Measurements from ENCODE around the gene NDRG4. TPM values are rescaled to one million over a fixed set of nuclear protein-coding genes. Genes with fewer than 3 reads are reported as not detected.

Gene NDRG4
- total RNA-seq, 2 donors from 2014 or later, result 81.9 to 95.9 TPM

DNA sequence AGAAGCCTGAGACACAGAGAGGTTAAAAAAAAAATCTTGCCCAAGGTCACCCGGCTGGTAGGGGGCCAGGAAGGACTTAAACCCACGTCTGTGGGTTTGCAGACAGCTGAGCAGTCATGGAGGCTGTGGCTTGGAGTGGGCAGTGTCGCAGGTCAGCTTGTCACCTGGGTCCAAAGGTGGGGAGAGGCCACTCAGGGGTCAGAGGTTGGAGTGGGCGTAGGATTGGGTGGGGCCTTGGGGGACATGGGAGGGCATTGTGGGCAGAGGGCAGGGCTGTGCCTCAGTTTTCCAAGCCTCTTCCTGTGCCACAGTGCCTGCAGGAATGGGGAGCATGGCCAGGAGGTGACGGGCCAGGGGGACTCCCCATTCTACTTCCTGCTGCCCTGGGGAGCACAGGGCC, 2.0 kb upstream of the NDRG4 start:
- 70 to 88% methylated on average over 2 to 5 of the region's 5 CpGs for WGBS, 2 experiments (ENCODE audit: insufficient coverage in 1 of 2, insufficient read length in 1 of 2)
- Histone ChIP-seq H3K4me1 (ENCODE audit: control insufficient read depth, insufficient read depth, low read length) (peaks cover 12% of the 10 kb centered on the region), H3K4me3 (ENCODE audit: low read length) (no peak overlapping the region), H3K27ac (ENCODE audit: low read depth, low read length) (no peak overlapping the region), H3K9me3 (ENCODE audit: control insufficient read depth, low read length) (no peaks in the 10 kb centered on the region), H3K36me3 (ENCODE audit: control insufficient read depth, insufficient read depth, low read length) (peaks cover 16% of the 10 kb centered on the region), H3K9ac (ENCODE audit: extremely low read depth, low read length, poor library complexity, severe bottlenecking) (no peak overlapping the region), H3K27me3 (ENCODE audit: control insufficient read depth, insufficient read depth, low read length, poor library complexity, severe bottlenecking) (no peaks in the 10 kb centered on the region)
- TF ChIP-seq, protein P1, sequence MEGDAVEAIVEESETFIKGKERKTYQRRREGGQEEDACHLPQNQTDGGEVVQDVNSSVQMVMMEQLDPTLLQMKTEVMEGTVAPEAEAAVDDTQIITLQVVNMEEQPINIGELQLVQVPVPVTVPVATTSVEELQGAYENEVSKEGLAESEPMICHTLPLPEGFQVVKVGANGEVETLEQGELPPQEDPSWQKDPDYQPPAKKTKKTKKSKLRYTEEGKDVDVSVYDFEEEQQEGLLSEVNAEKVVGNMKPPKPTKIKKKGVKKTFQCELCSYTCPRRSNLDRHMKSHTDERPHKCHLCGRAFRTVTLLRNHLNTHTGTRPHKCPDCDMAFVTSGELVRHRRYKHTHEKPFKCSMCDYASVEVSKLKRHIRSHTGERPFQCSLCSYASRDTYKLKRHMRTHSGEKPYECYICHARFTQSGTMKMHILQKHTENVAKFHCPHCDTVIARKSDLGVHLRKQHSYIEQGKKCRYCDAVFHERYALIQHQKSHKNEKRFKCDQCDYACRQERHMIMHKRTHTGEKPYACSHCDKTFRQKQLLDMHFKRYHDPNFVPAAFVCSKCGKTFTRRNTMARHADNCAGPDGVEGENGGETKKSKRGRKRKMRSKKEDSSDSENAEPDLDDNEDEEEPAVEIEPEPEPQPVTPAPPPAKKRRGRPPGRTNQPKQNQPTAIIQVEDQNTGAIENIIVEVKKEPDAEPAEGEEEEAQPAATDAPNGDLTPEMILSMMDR (conservative IDR thresholded peaks at IDR 0.05), result no peak
- no peaks in the 10 kb centered on the region for H3K9me3 Mint-ChIP-seq
- H3K4me1 Mint-ChIP-seq, result peaks cover 8% of the 10 kb centered on the region
- H3K27ac Mint-ChIP-seq, result no peak overlapping the region
- no peak overlapping the region for H3K4me3 Mint-ChIP-seq
- DNase-seq, result peak; percentile 35
- H3K36me3 Mint-ChIP-seq (ENCODE audit: low read depth), result peaks cover 14% of the 10 kb centered on the region
- no peaks in the 10 kb centered on the region for H3K27me3 Mint-ChIP-seq (ENCODE audit: insufficient read depth)

DNA sequence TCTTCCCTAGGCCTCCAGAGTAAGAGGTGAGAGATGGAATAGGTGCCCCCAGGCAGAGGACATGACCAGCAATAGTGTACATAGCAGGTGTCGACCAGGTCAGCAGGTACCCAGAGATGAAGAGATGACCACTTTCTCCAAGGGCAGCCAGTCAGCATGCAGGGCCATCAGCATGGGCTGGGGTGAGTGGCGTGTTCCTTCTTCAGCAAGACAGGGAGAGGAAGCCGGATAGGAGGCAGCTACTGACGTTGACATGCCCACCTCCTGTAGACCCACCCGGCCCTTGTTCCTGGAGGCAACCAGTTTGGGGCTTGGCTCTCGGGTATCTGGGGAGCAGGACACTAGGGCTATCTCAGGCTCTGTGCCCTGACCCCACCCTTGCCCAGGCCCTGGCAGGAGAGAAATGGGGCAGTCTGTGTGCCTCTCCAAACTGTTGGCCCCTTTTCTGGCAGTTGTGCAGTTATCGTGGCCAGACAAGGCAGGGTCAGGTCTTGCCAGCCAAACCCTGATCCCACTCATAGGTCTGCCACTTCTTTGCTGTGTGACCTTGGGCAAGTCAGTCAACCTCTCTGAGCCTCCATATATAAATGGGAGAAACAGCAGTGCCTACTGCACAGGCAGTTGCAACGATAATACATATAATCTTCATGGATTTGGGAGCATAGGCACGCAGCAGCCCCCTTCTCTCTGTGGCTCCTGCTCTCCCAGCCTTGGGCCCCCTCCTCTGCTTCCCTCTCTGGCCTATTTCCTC, 1.4 kb upstream of the NDRG4 start:
- H3K4me1 Mint-ChIP-seq, result peaks cover 8% of the 10 kb centered on the region
- H3K27ac Mint-ChIP-seq, result peak overlapping the region; percentile 35
- Histone ChIP-seq H3K27me3 (ENCODE audit: control insufficient read depth, insufficient read depth, low read length, poor library complexity, severe bottlenecking) (no peaks in the 10 kb centered on the region), H3K36me3 (ENCODE audit: control insufficient read depth, insufficient read depth, low read length) (peaks cover 16% of the 10 kb centered on the region), H3K4me3 (ENCODE audit: low read length) (no peak overlapping the region), H3K4me1 (ENCODE audit: control insufficient read depth, insufficient read depth, low read length) (peaks cover 12% of the 10 kb centered on the region), H3K27ac (ENCODE audit: low read depth, low read length) (no peak overlapping the region), H3K9ac (ENCODE audit: extremely low read depth, low read length, poor library complexity, severe bottlenecking) (no peak overlapping the region), H3K9me3 (ENCODE audit: control insufficient read depth, low read length) (no peaks in the 10 kb centered on the region)
- TF ChIP-seq, protein P1 (conservative IDR thresholded peaks at IDR 0.05), result no peak
- no peaks in the 10 kb centered on the region for H3K9me3 Mint-ChIP-seq
- peaks cover 16% of the 10 kb centered on the region for H3K36me3 Mint-ChIP-seq (ENCODE audit: low read depth)
- peak; percentile 43 for DNase-seq
- 81 to 83% methylated on average over 9 of the region's 9 CpGs for WGBS, 2 experiments (ENCODE audit: insufficient coverage in 1 of 2, insufficient read length in 1 of 2)
- H3K27me3 Mint-ChIP-seq (ENCODE audit: insufficient read depth), result no peaks in the 10 kb centered on the region
- no peak overlapping the region for H3K4me3 Mint-ChIP-seq

DNA sequence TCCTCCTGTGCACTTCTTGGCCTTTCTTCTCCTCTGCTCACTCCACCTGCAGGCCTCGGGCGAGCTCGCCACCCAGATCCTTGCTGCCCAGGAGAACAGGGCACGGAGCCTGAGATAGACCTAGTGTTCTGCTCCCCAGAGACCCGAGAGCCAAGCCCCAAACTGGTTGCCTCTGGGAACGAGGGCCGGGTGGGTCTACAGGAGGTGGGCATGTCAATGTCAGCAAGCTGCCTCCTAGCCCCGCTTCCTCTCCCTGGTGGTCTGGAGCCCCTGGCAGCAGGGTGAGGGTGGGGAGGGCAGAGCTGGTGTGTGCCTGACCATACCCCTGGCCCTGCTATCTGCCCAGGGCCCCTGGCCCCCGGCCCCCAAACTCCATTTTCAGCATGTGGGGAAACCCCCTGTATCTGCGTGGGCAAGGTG, 841 bp upstream of the NDRG4 start:
- Mint-ChIP-seq H3K4me1 (peaks cover 8% of the 10 kb centered on the region), H3K36me3 (ENCODE audit: low read depth) (peaks cover 14% of the 10 kb centered on the region), H3K4me3 (no peak overlapping the region), H3K9me3 (no peaks in the 10 kb centered on the region), H3K27ac (peak overlapping the region; percentile 35), H3K27me3 (ENCODE audit: insufficient read depth) (no peaks in the 10 kb centered on the region)
- Histone ChIP-seq H3K4me1 (ENCODE audit: control insufficient read depth, insufficient read depth, low read length) (peaks cover 12% of the 10 kb centered on the region), H3K27me3 (ENCODE audit: control insufficient read depth, insufficient read depth, low read length, poor library complexity, severe bottlenecking) (no peaks in the 10 kb centered on the region), H3K27ac (ENCODE audit: low read depth, low read length) (no peak overlapping the region), H3K9ac (ENCODE audit: extremely low read depth, low read length, poor library complexity, severe bottlenecking) (no peak overlapping the region), H3K36me3 (ENCODE audit: control insufficient read depth, insufficient read depth, low read length) (peaks cover 18% of the 10 kb centered on the region), H3K4me3 (ENCODE audit: low read length) (no peak overlapping the region), H3K9me3 (ENCODE audit: control insufficient read depth, low read length) (no peaks in the 10 kb centered on the region)
- TF ChIP-seq, protein P1 (conservative IDR thresholded peaks at IDR 0.05), result no peak
- peak; percentile 47 for DNase-seq
- 91 to 93% methylated on average over 9 to 10 of the region's 10 CpGs for WGBS, 2 experiments (ENCODE audit: insufficient coverage in 1 of 2, insufficient read length in 1 of 2)
